GM12878 (cell line): ENCODE results near the gene MIS12. TPM values are rescaled to one million over a fixed set of nuclear protein-coding genes. Genes with fewer than 3 reads are reported as not detected.
A peak's percentile ranks its signal among the peaks of the same experiment; 100 is the strongest.

Experiments
- ATAC-seq: fragments of 200-7000 bp; cut with Tn5 transposase; 3 replicates; pipeline ENCODE4 v1.9.1; 2020; ENCODE audit warnings: mild to moderate bottlenecking, moderate library complexity
- BruUV-seq: library from RNA; stranded (reverse); fragments of 400-500 nt; replicated peaks from 2 replicates; lab custom pipeline; 2021; lab: Mats Ljungman, UMichigan
- CTCF ChIA-PET: fragments of 300-600 bp; sonication (Branson Sonifier 250); formaldehyde crosslinking; extraction: SDS; loops from one replicate; lab custom pipeline; 2021; ENCODE audit warnings: inconsistent platforms; lab: Yijun Ruan, JAX
- POLR2A ChIA-PET: fragments of 350-600 bp; formaldehyde crosslinking; extraction: SDS; loops from one replicate; lab custom pipeline; 2021; ENCODE audit warnings: inconsistent platforms; lab: Charles Lee
- RAD21 ChIA-PET: fragments of 300-600 bp; sonication (Branson Sonifier 250); formaldehyde crosslinking; loops from one replicate; lab custom pipeline; 2023; ENCODE audit warnings: antibody characterized with exemption; ENCODE audit not compliant: unreplicated experiment; lab: Charles Lee
- SMC1A ChIA-PET: fragments of 300-600 bp; sonication (Branson Sonifier 250); formaldehyde crosslinking; loops from one replicate; lab custom pipeline; 2023; ENCODE audit not compliant: unreplicated experiment, uncharacterized antibody; lab: Charles Lee
- DNase-seq: peaks from one replicate; pipeline ENCODE4 v3.0.0-alpha.2; 2011; ENCODE audit warnings: low read depth, low spot score
- FAIRE-seq: peaks from 3 replicates; lab custom pipeline; 2011; peaks lifted over from hg19 to GRCh38; lab: Jason Lieb, UNC
- H2AFZ ChIP-seq: 2 replicates; pipeline ENCODE4 v1.6.0; 2011; ENCODE audit warnings: low read depth, low read length, control low read depth; ENCODE audit not compliant: control insufficient read depth
- H3K27ac ChIP-seq: 2 replicates; pipeline ENCODE4 v1.5.1; 2011; ENCODE audit warnings: control low read depth; ENCODE audit not compliant: control insufficient read depth, insufficient read depth
- H3K27me3 ChIP-seq, 2 experiments: replicated peaks in 1 of 2; 2 replicates each; pipeline versions ENCODE4 v1.6.0 to v1.6.1; 2011; ENCODE audit warnings: low read length in 1 of 2; ENCODE audit not compliant: control insufficient read depth in 2 of 2, insufficient read depth in 2 of 2
- H3K36me3 ChIP-seq, 2 experiments: 2 replicates each; pipeline ENCODE4 v1.5.1; 2011; ENCODE audit warnings: low read length in 1 of 2; ENCODE audit not compliant: control insufficient read depth in 2 of 2, insufficient read depth in 2 of 2
- H3K4me1 ChIP-seq: 2 replicates; pipeline ENCODE4 v1.6.1; 2011; ENCODE audit warnings: mild to moderate bottlenecking, low read length, moderate library complexity, mixed read lengths; ENCODE audit not compliant: control insufficient read depth, insufficient read depth
- H3K4me2 ChIP-seq: 2 replicates; pipeline ENCODE4 v1.6.0; 2011; ENCODE audit warnings: control low read depth; ENCODE audit not compliant: control insufficient read depth, insufficient read depth
- H3K4me3 ChIP-seq: fragments of 200-600 bp; sonication (generic); 2 replicates; pipeline ENCODE4 v1.5.1; 2016
- H3K79me2 ChIP-seq: 2 replicates; pipeline ENCODE4 v1.6.0; 2011; ENCODE audit warnings: low read length; ENCODE audit not compliant: control insufficient read depth, insufficient read depth
- H3K9ac ChIP-seq: 2 replicates; pipeline ENCODE4 v1.8.0; 2011; ENCODE audit warnings: low read length, control low read depth, mixed read lengths; ENCODE audit not compliant: control insufficient read depth, insufficient read depth
- H3K9me3 ChIP-seq: replicated peaks from 3 replicates; pipeline ENCODE4 v1.5.1; 2011; ENCODE audit warnings: mild to moderate bottlenecking, low read length; ENCODE audit not compliant: control insufficient read depth, insufficient read depth
- H4K20me1 ChIP-seq: 2 replicates; pipeline ENCODE4 v1.6.0; 2011; ENCODE audit not compliant: control insufficient read depth, insufficient read depth
- BACH1 ChIP-seq: fragments of 450-650 bp; IDR thresholded peaks from 2 replicates; pipeline ENCODE4 v1.6.1; 2017; ENCODE audit warnings: mild to moderate bottlenecking, borderline replicate concordance
- BCL11A ChIP-seq: IDR thresholded peaks from 2 replicates; pipeline ENCODE4 v1.6.1; 2011; ENCODE audit warnings: low read depth, low read length
- CBX3 ChIP-seq: fragments of 200-600 bp; sonication (generic); IDR thresholded peaks from 2 replicates; pipeline ENCODE4 v1.6.1; 2016; ENCODE audit warnings: low read depth, borderline replicate concordance
- CBX5 ChIP-seq: sonication (generic); IDR thresholded peaks from 2 replicates; pipeline ENCODE4 v1.6.1; 2016; ENCODE audit warnings: low read depth, moderate library complexity, mild to moderate bottlenecking, inconsistent platforms
- DPF2 ChIP-seq: fragments of 450-650 bp; IDR thresholded peaks from 2 replicates; pipeline ENCODE4 v1.6.1; 2017; ENCODE audit warnings: mild to moderate bottlenecking
- HDGF ChIP-seq: fragments of 450-650 bp; IDR thresholded peaks from 2 replicates; pipeline ENCODE4 v1.6.1; 2016; ENCODE audit warnings: antibody characterized with exemption
- KDM1A ChIP-seq: fragments of 200-600 bp; sonication (generic); IDR thresholded peaks from 2 replicates; pipeline ENCODE4 v1.6.1; 2016; ENCODE audit warnings: borderline replicate concordance
- MYB ChIP-seq: fragments of 150-350 bp; IDR thresholded peaks from 2 replicates; pipeline ENCODE4 v1.6.1; 2014; ENCODE audit warnings: mild to moderate bottlenecking, low read depth, low read length, borderline replicate concordance
- NFIC ChIP-seq: IDR thresholded peaks from 2 replicates; pipeline ENCODE4 v1.6.1; 2012; ENCODE audit warnings: low read depth, mild to moderate bottlenecking, inconsistent platforms, low read length, moderate library complexity
- NR2C2 ChIP-seq: IDR thresholded peaks from 2 replicates; pipeline ENCODE4 v1.6.1; 2011; ENCODE audit warnings: borderline replicate concordance, low read depth; ENCODE audit not compliant: control insufficient read depth, insufficient read length
- SREBF2 ChIP-seq: IDR thresholded peaks from 2 replicates; pipeline ENCODE4 v1.6.1; 2012; ENCODE audit warnings: mild to moderate bottlenecking, low read length
- ZBTB33 ChIP-seq: fragments of 450-650 bp; IDR thresholded peaks from 2 replicates; pipeline ENCODE4 v1.6.1; 2017; ENCODE audit warnings: mild to moderate bottlenecking
- ZNF217 ChIP-seq: fragments of 450-650 bp; IDR thresholded peaks from 2 replicates; pipeline ENCODE4 v1.6.1; 2017; ENCODE audit warnings: antibody characterized with exemption, mild to moderate bottlenecking
- ZZZ3 ChIP-seq: IDR thresholded peaks from 2 replicates; pipeline ENCODE4 v1.6.1; 2011; ENCODE audit warnings: low read depth; ENCODE audit not compliant: control insufficient read depth, insufficient read length
- WGBS: methylation state at CpG from one replicate; pipeline ENCODE4 v1.1.6; 2016; ENCODE audit warnings: low lambda C conversion rate; ENCODE audit not compliant: insufficient replicate concordance, insufficient coverage; ENCODE audit errors: missing lambda C conversion rate; 5-methylcytosine and 5-hydroxymethylcytosine counted together
- in situ Hi-C: fragments of 300-500 bp; cut with MboI; formaldehyde crosslinking; loops from 9 replicates; pipeline ENCODE4 v1.14.3; 2018; ENCODE audit warnings: mixed read lengths
- intact Hi-C: fragments of 100-400 bp; cut with micrococcal nuclease; formaldehyde crosslinking; loops from one replicate; pipeline ENCODE4 v1.14.2; 2022; ENCODE audit not compliant: unreplicated experiment
- polyA plus RNA-seq, 11 experiments: library from polyadenylated mRNA; depleted of rRNA in 4 of 11; unstranded in 6 of 11; stranded (reverse) in 5 of 11; fragments of >200 nt; fragmentation: Nextera tagmentation in 4 of 11; fragmentation: Illumina TruSeq in 1 of 11; extraction: Ambion mirVana in 4 of 11; extraction: Trizol in 1 of 11; gene quantifications; 1 replicate in 1 of 11; 2 replicates in 10 of 11; pipeline versions ENCODE4 v1.2.1 to v1.2.3, GENCODE V29; 2011 to 2016; ENCODE audit warnings: inconsistent platforms in 2 of 11, missing spikeins in 2 of 11, low read depth in 1 of 11
- total RNA-seq, 4 experiments: library from RNA; depleted of rRNA in 3 of 4; stranded (reverse); fragments of >200 nt in 3 of 4; fragmentation: Illumina TruSeq in 1 of 4; extraction: Trizol in 1 of 4; gene quantifications; 2 replicates each; pipeline versions ENCODE4 v1.2.1 to v1.2.3, GENCODE V29; 2013 to 2021

Gene MIS12
- total and polyA plus RNA-seq, 10 of the 15 experiments (the other 5 are each of a cell fraction or from before 2014, with no cell fraction given), result 19.8 to 34.2 (median 25.0) TPM

DNA sequence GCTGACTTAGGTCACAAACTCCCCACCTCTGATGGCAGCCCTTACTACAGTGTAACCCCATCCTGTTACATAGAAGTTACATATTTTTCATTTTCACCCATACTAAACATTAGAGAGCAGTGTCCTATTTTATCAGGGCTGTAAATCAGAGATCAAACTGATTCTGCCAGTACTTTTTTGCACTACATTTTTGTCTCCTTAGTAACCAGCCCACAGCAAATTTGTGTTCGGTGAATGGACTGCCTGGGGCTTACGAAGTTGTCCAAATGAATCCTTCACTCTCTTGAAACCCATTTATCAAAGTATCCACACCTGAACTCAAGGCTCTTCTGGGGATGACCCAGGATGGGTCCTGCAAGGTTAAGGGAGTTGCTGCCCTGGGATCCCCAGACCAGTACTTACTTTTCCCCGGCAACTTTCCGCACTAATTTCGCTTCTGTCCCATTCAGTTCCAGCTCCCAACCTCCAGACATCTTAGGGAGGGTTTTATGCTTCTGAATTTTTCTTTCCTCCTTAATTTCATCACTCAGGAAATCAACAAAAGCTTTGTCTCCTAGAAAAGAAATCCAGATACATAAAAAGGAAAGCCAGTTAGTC lies 48.5 kb upstream of the MIS12 start:
- in situ Hi-C loops, result no loop called here
- FAIRE-seq (no peak), DNase-seq (no peak), ATAC-seq (no peak)
- SMC1A ChIA-PET, result interaction anchor here (0.6 to 2.5 kb wide), 4 partner anchors 19 to 189 kb away, joined by 3 to 10 read pairs (median 6); partner anchors contain the start of gene NUP88
- Histone ChIP-seq H3K27me3 (no peaks in the 10 kb centered on the region), H3K9ac (peak overlapping the region; percentile 91), H3K36me3 (peaks cover 19 to 24% of the 10 kb centered on the region in 2 experiments; a peak in 3 of 4 replicates), H3K4me1 (peaks cover 9% of the 10 kb centered on the region; the same call in 1 of the 2 replicates), H3K4me3 (peak overlapping the region; percentile 81), H3K27ac (peak overlapping the region; percentile 82), H2AFZ (no peak overlapping the region), H3K4me2 (peak overlapping the region; percentile 72), H3K79me2 (peaks cover 38% of the 10 kb centered on the region), H3K9me3 (no peaks in the 10 kb centered on the region), H4K20me1 (no peaks in the 10 kb centered on the region)
- intact Hi-C loops, result loop anchor here (5.0 kb wide), 1 partner anchor 241 kb away; no protein-coding TSS in a partner anchor
- CTCF ChIA-PET, result interaction anchor here (0.9 to 4.5 kb wide), 5 partner anchors 30 to 528 kb away, joined by 3 to 55 read pairs (median 4); no protein-coding TSS in a partner anchor
- 60% methylated on average over 5 of the region's 5 CpGs for WGBS
- BruUV-seq, result no TSS peak
- TF ChIP-seq MYB, result no peak
- no peak for TF ChIP-seq BACH1
- RAD21 ChIA-PET, result no interaction called here
- POLR2A ChIA-PET, result no interaction called here

DNA sequence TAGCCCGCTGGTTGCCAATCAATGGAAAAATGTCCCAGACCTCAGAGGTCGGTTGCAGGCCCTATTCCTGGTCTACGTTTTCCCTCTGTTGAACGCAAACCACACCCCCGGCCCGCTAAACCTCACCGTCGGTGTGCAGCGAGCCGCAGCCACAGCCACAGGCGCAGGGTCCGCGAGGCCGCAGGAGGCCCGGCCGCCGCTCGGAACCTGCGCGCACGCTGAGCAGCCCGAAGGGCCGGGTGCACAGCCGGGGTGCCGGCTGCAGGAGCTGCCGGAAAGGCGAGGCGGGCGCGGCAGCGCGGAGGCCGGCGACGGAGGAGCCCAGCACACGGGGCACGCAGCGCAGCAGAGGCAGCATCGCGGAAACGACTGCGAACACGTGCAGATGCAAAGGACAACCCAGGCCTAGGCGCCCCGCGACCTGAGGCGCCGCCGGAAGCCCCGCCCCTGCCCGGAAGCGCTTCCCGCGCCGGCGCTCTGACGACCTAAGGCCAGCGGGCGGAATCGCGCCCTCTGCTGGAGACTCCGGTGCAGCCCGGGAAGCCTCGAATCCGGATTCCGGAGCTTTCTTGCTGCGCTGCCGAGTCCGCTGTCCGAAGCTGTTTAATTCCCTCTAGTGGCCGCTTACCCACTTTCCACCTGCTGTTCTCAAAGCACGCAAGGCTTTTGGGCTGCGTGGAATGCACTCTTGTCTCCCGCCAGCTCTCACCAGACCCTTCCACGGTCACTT lies 47.5 kb upstream of the MIS12 start, which contains the start of gene C1QBP:
TSS of gene C1QBP (minus strand) at position 440 of the 730 bp plus-strand sequence. CDS start at position 358, 82 bp downstream.
- H3K9me3 ChIP-seq, result no peaks in the 10 kb centered on the region
- ChIA-PET POLR2A (interaction anchor here (1.0 to 1.4 kb wide), 6 partner anchors 9 to 145 kb away, joined by 3 to 13 read pairs (median 5); partner anchors contain the start of genes DHX33, NLRP1, NUP88 and RPAIN), SMC1A (interaction anchor here (0.9 to 2.9 kb wide), 12 partner anchors 16 to 376 kb away, joined by 3 to 12 read pairs (median 4); partner anchors contain the start of gene ZNF232), RAD21 (interaction anchor here (0.6 to 2.8 kb wide), 14 partner anchors 21 to 360 kb away, joined by 3 to 17 read pairs (median 3); partner anchors contain the start of genes DERL2, MIS12, NUP88 and RPAIN), CTCF (interaction anchor here (0.6 to 4.5 kb wide), 41 partner anchors 10 to 529 kb away, joined by 3 to 55 read pairs (median 5); partner anchors contain the start of genes DERL2, MIS12, NUP88 and SPAG7)
- intact Hi-C loops, result loop anchor here (1.0 to 5.0 kb wide), 2 partner anchors 190 to 242 kb away; no protein-coding TSS in a partner anchor
- H3K27me3 ChIP-seq, result no peaks in the 10 kb centered on the region
- no peaks in the 10 kb centered on the region for H4K20me1 ChIP-seq
- peak within 1 kb of the TSS; percentile 91 for H3K9ac ChIP-seq
- WGBS, result 1% methylated on average over 74 of the region's 75 CpGs
- H3K79me2 ChIP-seq, result peaks cover 38% of the 10 kb centered on the region
- peak; percentile 86 for FAIRE-seq
- peaks cover 9% of the 10 kb centered on the region; the same call in 1 of the 2 replicates for H3K4me1 ChIP-seq
- in situ Hi-C loops, result no loop called here
- H3K4me3 ChIP-seq, result peak within 1 kb of the TSS; percentile 81
- peak; percentile 71 for DNase-seq
- peak; percentile 94 for ATAC-seq
- H3K27ac ChIP-seq, result peak within 1 kb of the TSS; percentile 82
- peak within 1 kb of the TSS; percentile 83 for H3K4me2 ChIP-seq
- no TSS peak for BruUV-seq
- peak within 1 kb of the TSS; percentile 86 for H2AFZ ChIP-seq
- H3K36me3 ChIP-seq, result peaks cover 17 to 25% of the 10 kb centered on the region in 2 experiments
- TF ChIP-seq CBX5, result no peak
- TF ChIP-seq NR2C2, result no peak
- TF ChIP-seq HDGF, result peak; percentile 31; the same call in 1 of the 2 replicates
- no peak for TF ChIP-seq ZBTB33
- peak; percentile 87 for TF ChIP-seq ZNF217
- peak; percentile 88 for TF ChIP-seq DPF2
- no peak for TF ChIP-seq CBX3
- TF ChIP-seq NFIC, result no peak; the same call in 1 of the 2 replicates
- no peak for TF ChIP-seq ZZZ3
- TF ChIP-seq BCL11A, result no peak
- TF ChIP-seq MYB, result no peak
- no peak for TF ChIP-seq KDM1A
- no peak for TF ChIP-seq SREBF2
